ENCODE measurements around the gene TRIM52. TPM values are rescaled to one million over a fixed set of nuclear protein-coding genes. Genes with fewer than 3 reads are reported as not detected.
A peak's percentile ranks its signal among the peaks of the same experiment; 100 is the strongest.

TRIM52 gene
- total and polyA plus RNA-seq, 2 of the 13 experiments (the other 11 are each of a cell fraction or from before 2014, with no cell fraction given): 7.2 to 11.6 TPM

DNA sequence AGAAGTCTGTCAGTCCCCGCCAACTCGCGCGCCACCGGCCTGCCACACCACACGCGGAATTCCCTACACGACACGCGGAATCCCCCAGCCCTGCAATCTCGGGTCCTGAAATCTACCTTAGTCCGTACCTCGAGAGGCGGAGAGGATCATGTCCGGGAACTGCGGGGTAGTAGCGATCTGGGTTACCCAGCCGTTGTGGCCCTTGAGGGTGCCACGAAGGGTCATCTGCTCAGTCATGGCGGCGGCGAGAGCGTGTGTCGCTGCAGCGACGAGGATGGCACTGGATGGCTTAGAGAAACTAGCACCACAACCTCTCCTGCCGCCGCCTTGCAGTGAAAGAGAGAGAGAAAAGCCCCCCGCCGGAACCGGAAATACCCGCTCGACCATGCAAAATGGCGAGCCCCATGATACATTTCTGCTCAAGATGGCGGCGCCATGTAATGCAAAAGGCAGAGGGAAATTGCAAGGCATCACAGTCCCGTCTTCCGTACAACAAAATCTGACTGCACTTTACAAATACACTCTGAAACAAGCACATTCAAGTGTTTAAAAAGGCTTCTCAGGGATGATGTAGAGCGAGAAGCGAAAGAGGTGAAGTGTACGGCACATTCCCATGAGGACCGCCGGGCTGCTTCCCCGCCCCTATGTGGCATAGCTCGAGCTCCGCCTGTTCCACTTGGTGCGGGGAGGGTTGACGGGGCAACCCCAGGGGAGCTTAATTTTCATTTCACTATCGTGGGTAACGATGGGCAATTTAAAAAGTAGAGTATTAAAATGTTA, 17.2 kb downstream of the TRIM52 start, which contains the start of gene RACK1 (continued):
- TF ChIP-seq ZNF850 (CRISPR knock-in tag; conservative IDR thresholded peaks at IDR 0.05) (no peak), TCF7 (IDR thresholded peaks at IDR 0.05; ENCODE audit: low read depth) (no peak), ZNF672 (CRISPR knock-in tag; IDR thresholded peaks at IDR 0.05) (no peak), HOXD1 (CRISPR knock-in tag; IDR thresholded peaks at IDR 0.05) (peak; percentile 59), FOXA1 (IDR thresholded peaks at IDR 0.05) (no peak), FOXA1 (CRISPR knock-in tag; IDR thresholded peaks at IDR 0.05) (no peak), ATF7 (IDR thresholded peaks at IDR 0.05) (no peak), ATF7 (CRISPR knock-in tag; IDR thresholded peaks at IDR 0.05) (no peak), CBX5 (CRISPR knock-in tag; IDR thresholded peaks at IDR 0.05; ENCODE audit: borderline replicate concordance) (peak; percentile 55; the same call in 1 of the 2 replicates), ZNF24 (IDR thresholded peaks at IDR 0.05) (no peak), PCBP2 (optimal IDR thresholded peaks at IDR 0.05; ENCODE audit: low read depth, low read length, poor library complexity, severe bottlenecking) (no peak), EP300 (IDR thresholded peaks at IDR 0.05; ENCODE audit: low read depth in 2 of 2, low read length in 2 of 2) (no peak), EP300 (CRISPR knock-in tag; IDR thresholded peaks at IDR 0.05; ENCODE audit: borderline replicate concordance) (peak; percentile 70; the same call in 1 of the 2 replicates), TCF12 (IDR thresholded peaks at IDR 0.05) (no peak), TCF12 (CRISPR knock-in tag; IDR thresholded peaks at IDR 0.05) (no peak), ARNT (IDR thresholded peaks at IDR 0.05) (no peak), YEATS4 (CRISPR knock-in tag; IDR thresholded peaks at IDR 0.05; ENCODE audit: borderline replicate concordance) (peak; percentile 89; the same call in 1 of the 2 replicates), ZMYM3 (CRISPR knock-in tag; IDR thresholded peaks at IDR 0.05) (peak; percentile 25; the same call in 1 of the 2 replicates), ZNF441 (CRISPR knock-in tag; IDR thresholded peaks at IDR 0.05; ENCODE audit: borderline replicate concordance) (peak; percentile 55; the same call in 1 of the 2 replicates), SP4 (CRISPR knock-in tag; IDR thresholded peaks at IDR 0.05) (no peak; the same call in 1 of the 2 replicates), RARA (CRISPR knock-in tag; IDR thresholded peaks at IDR 0.05) (peak; percentile 8; the same call in 1 of the 2 replicates), GTF2F1 (IDR thresholded peaks at IDR 0.05; ENCODE audit: low read length) (no peak), TEAD3 (CRISPR knock-in tag; optimal IDR thresholded peaks at IDR 0.05; ENCODE audit: borderline replicate concordance) (no peak), SAFB2 (CRISPR knock-in tag; IDR thresholded peaks at IDR 0.05; ENCODE audit: borderline replicate concordance, low read depth) (peak; percentile 55; the same call in 1 of the 2 replicates), STAG1 (CRISPR knock-in tag; IDR thresholded peaks at IDR 0.05) (no peak)
- TF ChIP-seq, protein P1, sequence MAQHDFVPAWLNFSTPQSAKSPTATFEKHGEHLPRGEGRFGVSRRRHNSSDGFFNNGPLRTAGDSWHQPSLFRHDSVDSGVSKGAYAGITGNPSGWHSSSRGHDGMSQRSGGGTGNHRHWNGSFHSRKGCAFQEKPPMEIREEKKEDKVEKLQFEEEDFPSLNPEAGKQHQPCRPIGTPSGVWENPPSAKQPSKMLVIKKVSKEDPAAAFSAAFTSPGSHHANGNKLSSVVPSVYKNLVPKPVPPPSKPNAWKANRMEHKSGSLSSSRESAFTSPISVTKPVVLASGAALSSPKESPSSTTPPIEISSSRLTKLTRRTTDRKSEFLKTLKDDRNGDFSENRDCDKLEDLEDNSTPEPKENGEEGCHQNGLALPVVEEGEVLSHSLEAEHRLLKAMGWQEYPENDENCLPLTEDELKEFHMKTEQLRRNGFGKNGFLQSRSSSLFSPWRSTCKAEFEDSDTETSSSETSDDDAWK (CRISPR knock-in tag; IDR thresholded peaks at IDR 0.05): no peak
- TF ChIP-seq, protein P2, sequence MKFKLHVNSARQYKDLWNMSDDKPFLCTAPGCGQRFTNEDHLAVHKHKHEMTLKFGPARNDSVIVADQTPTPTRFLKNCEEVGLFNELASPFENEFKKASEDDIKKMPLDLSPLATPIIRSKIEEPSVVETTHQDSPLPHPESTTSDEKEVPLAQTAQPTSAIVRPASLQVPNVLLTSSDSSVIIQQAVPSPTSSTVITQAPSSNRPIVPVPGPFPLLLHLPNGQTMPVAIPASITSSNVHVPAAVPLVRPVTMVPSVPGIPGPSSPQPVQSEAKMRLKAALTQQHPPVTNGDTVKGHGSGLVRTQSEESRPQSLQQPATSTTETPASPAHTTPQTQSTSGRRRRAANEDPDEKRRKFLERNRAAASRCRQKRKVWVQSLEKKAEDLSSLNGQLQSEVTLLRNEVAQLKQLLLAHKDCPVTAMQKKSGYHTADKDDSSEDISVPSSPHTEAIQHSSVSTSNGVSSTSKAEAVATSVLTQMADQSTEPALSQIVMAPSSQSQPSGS (CRISPR knock-in tag; IDR thresholded peaks at IDR 0.05): 0 out of 2 replicates have a peak, but pooled peaks have one; percentile 43
- TF ChIP-seq, protein P3, sequence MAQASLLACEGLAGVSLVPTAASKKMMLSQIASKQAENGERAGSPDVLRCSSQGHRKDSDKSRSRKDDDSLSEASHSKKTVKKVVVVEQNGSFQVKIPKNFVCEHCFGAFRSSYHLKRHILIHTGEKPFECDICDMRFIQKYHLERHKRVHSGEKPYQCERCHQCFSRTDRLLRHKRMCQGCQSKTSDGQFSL (CRISPR knock-in tag; IDR thresholded peaks at IDR 0.05): no peak; the same call in 1 of the 2 replicates
- TF ChIP-seq, protein P4, sequence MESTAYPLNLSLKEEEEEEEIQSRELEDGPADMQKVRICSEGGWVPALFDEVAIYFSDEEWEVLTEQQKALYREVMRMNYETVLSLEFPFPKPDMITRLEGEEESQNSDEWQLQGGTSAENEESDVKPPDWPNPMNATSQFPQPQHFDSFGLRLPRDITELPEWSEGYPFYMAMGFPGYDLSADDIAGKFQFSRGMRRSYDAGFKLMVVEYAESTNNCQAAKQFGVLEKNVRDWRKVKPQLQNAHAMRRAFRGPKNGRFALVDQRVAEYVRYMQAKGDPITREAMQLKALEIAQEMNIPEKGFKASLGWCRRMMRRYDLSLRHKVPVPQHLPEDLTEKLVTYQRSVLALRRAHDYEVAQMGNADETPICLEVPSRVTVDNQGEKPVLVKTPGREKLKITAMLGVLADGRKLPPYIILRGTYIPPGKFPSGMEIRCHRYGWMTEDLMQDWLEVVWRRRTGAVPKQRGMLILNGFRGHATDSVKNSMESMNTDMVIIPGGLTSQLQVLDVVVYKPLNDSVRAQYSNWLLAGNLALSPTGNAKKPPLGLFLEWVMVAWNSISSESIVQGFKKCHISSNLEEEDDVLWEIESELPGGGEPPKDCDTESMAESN (CRISPR knock-in tag; conservative IDR thresholded peaks at IDR 0.05): peak; percentile 85

Measured in HepG2 (cell line).